GM23338 (cell line): ENCODE results near the gene MARK3. TPM values are rescaled to one million over a fixed set of nuclear protein-coding genes. Genes with fewer than 3 reads are reported as not detected.

Experiments used
- ATAC-seq: fragments of 200-7000 bp; cut with Tn5 transposase; 3 replicates; pipeline ENCODE4 v1.9.1; 2020
- DNase-seq: peaks from one replicate; pipeline ENCODE4 v3.0.0-alpha.2; 2015; ENCODE audit warnings: low spot score
- H2AFZ ChIP-seq: fragments of 200-600 bp; sonication (generic); 2 replicates; pipeline ENCODE4 v1.8.0; 2016; ENCODE audit warnings: antibody characterized with exemption, mild to moderate bottlenecking, moderate library complexity
- H3F3A ChIP-seq: fragments of 200-600 bp; sonication (generic); replicated peaks from 2 replicates; pipeline ENCODE4 v1.8.0; 2017; ENCODE audit warnings: antibody characterized with exemption, mixed run types, low read depth
- H3K27ac ChIP-seq: fragments of 200-600 bp; sonication (generic); 2 replicates; pipeline ENCODE4 v1.6.1; 2016; ENCODE audit warnings: low read depth
- H3K27me3 ChIP-seq: fragments of 200-600 bp; sonication (generic); 2 replicates; pipeline ENCODE4 v1.8.0; 2016; ENCODE audit warnings: mild to moderate bottlenecking, mixed run types, moderate library complexity; ENCODE audit not compliant: insufficient read depth
- H3K36me3 ChIP-seq: fragments of 200-600 bp; sonication (generic); 2 replicates; pipeline ENCODE4 v1.8.0; 2016; ENCODE audit warnings: mild to moderate bottlenecking; ENCODE audit not compliant: insufficient read depth
- H3K4me1 ChIP-seq: fragments of 200-600 bp; sonication (generic); 2 replicates; pipeline ENCODE4 v1.8.0; 2016; ENCODE audit warnings: mild to moderate bottlenecking, moderate library complexity; ENCODE audit not compliant: insufficient read depth
- H3K4me2 ChIP-seq: fragments of 200-600 bp; sonication (generic); 2 replicates; pipeline ENCODE4 v1.7.1; 2017; ENCODE audit warnings: mixed run types
- H3K4me3 ChIP-seq: fragments of 200-600 bp; sonication (generic); 2 replicates; pipeline ENCODE4 v1.6.1; 2016; ENCODE audit warnings: mixed run types
- H3K79me2 ChIP-seq: fragments of 200-600 bp; sonication (generic); replicated peaks from 2 replicates; pipeline ENCODE4 v1.8.0; 2017; ENCODE audit warnings: mild to moderate bottlenecking; ENCODE audit not compliant: insufficient read depth
- H3K9me2 ChIP-seq: fragments of 200-600 bp; sonication (generic); 2 replicates; pipeline ENCODE4 v1.8.0; 2017; ENCODE audit not compliant: insufficient read depth
- H4K20me1 ChIP-seq: fragments of 200-600 bp; sonication (generic); replicated peaks from 2 replicates; pipeline ENCODE4 v1.8.0; 2017; ENCODE audit warnings: mild to moderate bottlenecking; ENCODE audit not compliant: insufficient read depth
- H3K27ac Mint-ChIP-seq: 2 replicates; pipeline ENCODE4 v1.8.0; 2020; ENCODE audit warnings: inconsistent platforms, mild to moderate bottlenecking, moderate library complexity, mixed read lengths
- H3K27me3 Mint-ChIP-seq: 3 replicates; pipeline ENCODE4 v1.8.0; 2022; ENCODE audit warnings: low read depth, mild to moderate bottlenecking, moderate library complexity, mixed read lengths, inconsistent platforms; ENCODE audit not compliant: insufficient read depth, poor library complexity
- H3K36me3 Mint-ChIP-seq: 3 replicates; pipeline ENCODE4 v1.8.0; 2021; ENCODE audit warnings: low read depth, mild to moderate bottlenecking, inconsistent platforms, moderate library complexity, mixed read lengths
- H3K4me1 Mint-ChIP-seq: 3 replicates; pipeline ENCODE4 v1.8.0; 2020; ENCODE audit warnings: mild to moderate bottlenecking, inconsistent platforms, mixed read lengths
- H3K4me3 Mint-ChIP-seq: 3 replicates; pipeline ENCODE4 v1.8.0; 2021; ENCODE audit warnings: moderate library complexity, mild to moderate bottlenecking, inconsistent platforms, mixed read lengths
- H3K9me3 Mint-ChIP-seq: 3 replicates; pipeline ENCODE4 v1.8.0; 2020; ENCODE audit warnings: moderate library complexity, mild to moderate bottlenecking, inconsistent platforms, mixed read lengths
- NANOG ChIP-seq: IDR thresholded peaks from 2 replicates; pipeline ENCODE4 v1.6.1; 2016; ENCODE audit warnings: antibody characterized with exemption, borderline replicate concordance
- ZNF331 ChIP-seq: fragments of 250-450 bp; sonication (Bioruptor Pico); IDR thresholded peaks from 2 replicates; pipeline ENCODE4 v1.5.0; 2020; ENCODE audit warnings: low read depth, mild to moderate bottlenecking, moderate library complexity
- polyA plus RNA-seq: library from polyadenylated mRNA; unstranded; fragments of >200 nt; fragmentation: Nextera tagmentation; extraction: Ambion mirVana; gene quantifications from 2 replicates; pipeline ENCODE4 v1.2.1, GENCODE V29; 2016
- total RNA-seq: library from RNA; depleted of rRNA; stranded (reverse); fragments of >200 nt; shearing (Covaris generic); gene quantifications from 2 replicates; pipeline ENCODE4 v1.2.3, GENCODE V29; 2014
- TF ChIP-seq, protein P1 (sequence below), 2 experiments: fragments of 200-600 bp in 1 of 2; sonication (generic) in 1 of 2; conservative IDR thresholded peaks; 2 replicates each; pipeline versions ENCODE4 v1.5.1 to v1.6.1; 2016 to 2017; ENCODE audit warnings: antibody characterized with exemption in 2 of 2, low read depth in 2 of 2, mild to moderate bottlenecking in 2 of 2, moderate library complexity in 1 of 2
- TF ChIP-seq, protein P2 (sequence below): IDR thresholded peaks from one replicate; pipeline ENCODE4 v1.6.1; 2018; ENCODE audit warnings: antibody characterized with exemption; ENCODE audit not compliant: unreplicated experiment

MARK3 gene
- total and polyA plus RNA-seq, 2 experiments from 2014 or later, result 45.9 to 69.7 TPM

- Mint-ChIP-seq H3K36me3 (peaks cover 59% of the 10 kb centered on the region), H3K4me1 (peaks cover 4% of the 10 kb centered on the region), H3K9me3 (no peaks in the 10 kb centered on the region), H3K4me3 (no peak overlapping the region), H3K27ac (no peak overlapping the region), H3K27me3 (peaks cover 5% of the 10 kb centered on the region)
- DNase-seq, result peak; percentile 51
- Histone ChIP-seq H3K36me3 (peaks cover 21% of the 10 kb centered on the region), H3K79me2 (peaks cover 5% of the 10 kb centered on the region; the same call in 1 of the 2 replicates), H3K4me1 (no peaks in the 10 kb centered on the region), H3K27ac (0 out of 2 replicates have a peak overlapping the region, but pooled peaks have one; percentile 33), H3K4me3 (no peak overlapping the region), H3K4me2 (no peak overlapping the region), H3K9me2 (no peaks in the 10 kb centered on the region), H3K27me3 (no peaks in the 10 kb centered on the region), H2AFZ (no peak overlapping the region), H4K20me1 (no peaks in the 10 kb centered on the region; the same call in none of the 2 replicates), H3F3A (peaks cover 12% of the 10 kb centered on the region; the same call in 1 of the 2 replicates)
- TF ChIP-seq, protein P1, sequence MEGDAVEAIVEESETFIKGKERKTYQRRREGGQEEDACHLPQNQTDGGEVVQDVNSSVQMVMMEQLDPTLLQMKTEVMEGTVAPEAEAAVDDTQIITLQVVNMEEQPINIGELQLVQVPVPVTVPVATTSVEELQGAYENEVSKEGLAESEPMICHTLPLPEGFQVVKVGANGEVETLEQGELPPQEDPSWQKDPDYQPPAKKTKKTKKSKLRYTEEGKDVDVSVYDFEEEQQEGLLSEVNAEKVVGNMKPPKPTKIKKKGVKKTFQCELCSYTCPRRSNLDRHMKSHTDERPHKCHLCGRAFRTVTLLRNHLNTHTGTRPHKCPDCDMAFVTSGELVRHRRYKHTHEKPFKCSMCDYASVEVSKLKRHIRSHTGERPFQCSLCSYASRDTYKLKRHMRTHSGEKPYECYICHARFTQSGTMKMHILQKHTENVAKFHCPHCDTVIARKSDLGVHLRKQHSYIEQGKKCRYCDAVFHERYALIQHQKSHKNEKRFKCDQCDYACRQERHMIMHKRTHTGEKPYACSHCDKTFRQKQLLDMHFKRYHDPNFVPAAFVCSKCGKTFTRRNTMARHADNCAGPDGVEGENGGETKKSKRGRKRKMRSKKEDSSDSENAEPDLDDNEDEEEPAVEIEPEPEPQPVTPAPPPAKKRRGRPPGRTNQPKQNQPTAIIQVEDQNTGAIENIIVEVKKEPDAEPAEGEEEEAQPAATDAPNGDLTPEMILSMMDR (conservative IDR thresholded peaks at IDR 0.05; ENCODE audit: low read depth in 2 of 2), result peak; percentile 27 to 38
- TF ChIP-seq, protein P2, sequence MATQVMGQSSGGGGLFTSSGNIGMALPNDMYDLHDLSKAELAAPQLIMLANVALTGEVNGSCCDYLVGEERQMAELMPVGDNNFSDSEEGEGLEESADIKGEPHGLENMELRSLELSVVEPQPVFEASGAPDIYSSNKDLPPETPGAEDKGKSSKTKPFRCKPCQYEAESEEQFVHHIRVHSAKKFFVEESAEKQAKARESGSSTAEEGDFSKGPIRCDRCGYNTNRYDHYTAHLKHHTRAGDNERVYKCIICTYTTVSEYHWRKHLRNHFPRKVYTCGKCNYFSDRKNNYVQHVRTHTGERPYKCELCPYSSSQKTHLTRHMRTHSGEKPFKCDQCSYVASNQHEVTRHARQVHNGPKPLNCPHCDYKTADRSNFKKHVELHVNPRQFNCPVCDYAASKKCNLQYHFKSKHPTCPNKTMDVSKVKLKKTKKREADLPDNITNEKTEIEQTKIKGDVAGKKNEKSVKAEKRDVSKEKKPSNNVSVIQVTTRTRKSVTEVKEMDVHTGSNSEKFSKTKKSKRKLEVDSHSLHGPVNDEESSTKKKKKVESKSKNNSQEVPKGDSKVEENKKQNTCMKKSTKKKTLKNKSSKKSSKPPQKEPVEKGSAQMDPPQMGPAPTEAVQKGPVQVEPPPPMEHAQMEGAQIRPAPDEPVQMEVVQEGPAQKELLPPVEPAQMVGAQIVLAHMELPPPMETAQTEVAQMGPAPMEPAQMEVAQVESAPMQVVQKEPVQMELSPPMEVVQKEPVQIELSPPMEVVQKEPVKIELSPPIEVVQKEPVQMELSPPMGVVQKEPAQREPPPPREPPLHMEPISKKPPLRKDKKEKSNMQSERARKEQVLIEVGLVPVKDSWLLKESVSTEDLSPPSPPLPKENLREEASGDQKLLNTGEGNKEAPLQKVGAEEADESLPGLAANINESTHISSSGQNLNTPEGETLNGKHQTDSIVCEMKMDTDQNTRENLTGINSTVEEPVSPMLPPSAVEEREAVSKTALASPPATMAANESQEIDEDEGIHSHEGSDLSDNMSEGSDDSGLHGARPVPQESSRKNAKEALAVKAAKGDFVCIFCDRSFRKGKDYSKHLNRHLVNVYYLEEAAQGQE, result no peak
- peak; percentile 83 for ATAC-seq
Observed at GRCh38 chr14:103504991-103505565, 119.9 kb downstream of the MARK3 start.

DNA sequence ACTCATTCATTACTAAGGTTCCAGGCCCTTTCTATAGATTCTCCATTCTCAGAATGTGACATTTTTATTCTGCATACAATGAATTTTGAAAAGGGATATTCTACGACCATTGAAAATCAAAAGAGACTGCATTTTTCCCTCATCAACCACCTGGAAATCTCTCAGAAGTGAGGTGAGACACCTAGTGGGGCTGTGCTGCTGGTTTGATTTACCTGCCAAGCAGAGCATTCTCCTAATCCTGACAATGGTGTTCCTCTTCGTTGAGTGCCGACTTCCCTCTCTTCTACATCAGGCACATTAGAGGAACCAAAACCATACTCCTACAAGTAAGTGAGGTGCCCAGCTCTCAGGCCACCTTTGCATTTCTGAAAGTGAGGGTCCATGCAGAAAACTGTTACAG, 122.5 kb downstream of the MARK3 start:
- H3K4me2 ChIP-seq, result no peak overlapping the region
- H3F3A ChIP-seq, result peaks cover 8% of the 10 kb centered on the region; the same call in 1 of the 2 replicates
- H3K27ac ChIP-seq, result no peak overlapping the region
- no peak overlapping the region for H3K4me3 ChIP-seq
- 0 out of 2 replicates have a peak overlapping the region, but pooled peaks have one; percentile 9 for H3K27ac Mint-ChIP-seq
- ATAC-seq (no peak), DNase-seq (no peak)
- H3K27me3 ChIP-seq, result no peaks in the 10 kb centered on the region
- no peaks in the 10 kb centered on the region for H3K9me2 ChIP-seq
- no peak overlapping the region for H2AFZ ChIP-seq
- no peaks in the 10 kb centered on the region for H3K79me2 ChIP-seq
- no peak for TF ChIP-seq ZNF331 (CRISPR knock-in tag)
- TF ChIP-seq, protein P1 (conservative IDR thresholded peaks at IDR 0.05; ENCODE audit: low read depth in 2 of 2), result peak in 1 of 2 experiments; percentile 25; a peak in 1 of 4 replicates
- no peak for TF ChIP-seq NANOG
- H3K36me3 Mint-ChIP-seq, result peaks cover 49% of the 10 kb centered on the region
- no peaks in the 10 kb centered on the region for H3K9me3 Mint-ChIP-seq
- H3K36me3 ChIP-seq, result peaks cover 11% of the 10 kb centered on the region
- H3K4me3 Mint-ChIP-seq, result no peak overlapping the region
- no peaks in the 10 kb centered on the region for H3K4me1 ChIP-seq
- H3K27me3 Mint-ChIP-seq, result peaks cover 14% of the 10 kb centered on the region
- no peaks in the 10 kb centered on the region; the same call in 1 of the 2 replicates for H4K20me1 ChIP-seq
- H3K4me1 Mint-ChIP-seq, result no peaks in the 10 kb centered on the region; the same call in 2 of the 3 replicates
